IPS DF 6.9 (cell line): ENCODE data around the gene PRKAR1B.

Experiments
- DNase-seq: peaks from one replicate; pipeline ENCODE4 v3.0.0-alpha.2; 2013; ENCODE audit warnings: low read depth, low spot score
- H3K27ac ChIP-seq: one replicate; pipeline ENCODE4 v1.5.1; 2013; ENCODE audit warnings: low read length, control low read depth
- H3K27me3 ChIP-seq: 2 replicates; pipeline ENCODE4 v1.6.1; 2013; ENCODE audit warnings: mild to moderate bottlenecking, low read length; ENCODE audit not compliant: control insufficient read depth, insufficient read depth
- H3K36me3 ChIP-seq: 2 replicates; pipeline ENCODE4 v1.6.1; 2013; ENCODE audit warnings: low read length; ENCODE audit not compliant: control insufficient read depth, insufficient read depth
- H3K4me1 ChIP-seq: 2 replicates; pipeline ENCODE4 v1.6.1; 2013; ENCODE audit warnings: low read length; ENCODE audit not compliant: control insufficient read depth, insufficient read depth
- H3K4me3 ChIP-seq: 2 replicates; pipeline ENCODE4 v1.5.1; 2013; ENCODE audit warnings: mild to moderate bottlenecking, low read length
- H3K9me3 ChIP-seq: 2 replicates; pipeline ENCODE4 v1.6.1; 2013; ENCODE audit warnings: low read length, inconsistent platforms; ENCODE audit not compliant: control insufficient read depth, insufficient read depth
- WGBS: extraction: QIAGEN DNeasy Blood & Tissue Kit; methylation state at CpG from one replicate; pipeline ENCODE4 v1.1.7; 2013; ENCODE audit warnings: mixed read lengths, missing lambda C conversion rate; ENCODE audit not compliant: insufficient read length, insufficient coverage; 5-methylcytosine and 5-hydroxymethylcytosine counted together

Gene PRKAR1B

GRCh38 chr7:569996-570800 is 156.9 kb downstream of the PRKAR1B start:
- Histone ChIP-seq H3K27ac (no peak overlapping the region), H3K4me3 (no peak overlapping the region), H3K36me3 (no peaks in the 10 kb centered on the region), H3K4me1 (peaks cover 1% of the 10 kb centered on the region; the same call in 1 of the 2 replicates), H3K27me3 (no peaks in the 10 kb centered on the region), H3K9me3 (no peaks in the 10 kb centered on the region)
- no peak for DNase-seq
- no CpG with 5 or more reads among the region's 40 CpGs for WGBS

- Histone ChIP-seq H3K9me3 (no peaks in the 10 kb centered on the region), H3K4me1 (peaks cover 1% of the 10 kb centered on the region; the same call in 1 of the 2 replicates), H3K36me3 (no peaks in the 10 kb centered on the region), H3K4me3 (no peak overlapping the region), H3K27ac (no peak overlapping the region), H3K27me3 (no peaks in the 10 kb centered on the region)
- no CpG with 5 or more reads among the region's 30 CpGs for WGBS
- DNase-seq = no peak
Observed at GRCh38 chr7:569071-569855, 157.8 kb downstream of the PRKAR1B start.

GRCh38 chr7:568031-568951 is 158.8 kb downstream of the PRKAR1B start:
- no peak overlapping the region for H3K4me3 ChIP-seq
- H3K4me1 ChIP-seq = peaks cover 1% of the 10 kb centered on the region; the same call in 1 of the 2 replicates
- no CpG with 5 or more reads among the region's 33 CpGs for WGBS
- H3K27ac ChIP-seq = no peak overlapping the region
- H3K27me3 ChIP-seq = no peaks in the 10 kb centered on the region
- DNase-seq = no peak
- no peaks in the 10 kb centered on the region for H3K9me3 ChIP-seq
- H3K36me3 ChIP-seq = no peaks in the 10 kb centered on the region

- Histone ChIP-seq H3K9me3 (no peaks in the 10 kb centered on the region), H3K4me1 (no peaks in the 10 kb centered on the region; the same call in 1 of the 2 replicates), H3K4me3 (no peak overlapping the region), H3K36me3 (no peaks in the 10 kb centered on the region), H3K27me3 (no peaks in the 10 kb centered on the region), H3K27ac (no peak overlapping the region)
- DNase-seq = no peak
- WGBS = 43% methylated on average over 1 of the region's 3 CpGs
Observed at GRCh38 chr7:567305-567883, 159.7 kb downstream of the PRKAR1B start.

GRCh38 chr7:566100-566499 is 161.0 kb downstream of the PRKAR1B start:
- Histone ChIP-seq H3K27me3 (no peaks in the 10 kb centered on the region), H3K4me1 (no peaks in the 10 kb centered on the region; the same call in 1 of the 2 replicates), H3K36me3 (no peaks in the 10 kb centered on the region), H3K9me3 (no peaks in the 10 kb centered on the region), H3K4me3 (no peak overlapping the region), H3K27ac (no peak overlapping the region)
- no peak for DNase-seq
- no CpG with 5 or more reads among the region's 1 CpG for WGBS

GRCh38 chr7:564176-564865 is 162.8 kb downstream of the PRKAR1B start:
- no peaks in the 10 kb centered on the region for H3K27me3 ChIP-seq
- no CpG with 5 or more reads among the region's 26 CpGs for WGBS
- no peak overlapping the region for H3K4me3 ChIP-seq
- H3K27ac ChIP-seq = no peak overlapping the region
- no peaks in the 10 kb centered on the region; the same call in 1 of the 2 replicates for H3K4me1 ChIP-seq
- no peaks in the 10 kb centered on the region for H3K36me3 ChIP-seq
- H3K9me3 ChIP-seq = no peaks in the 10 kb centered on the region
- no peak for DNase-seq

GRCh38 chr7:563629-564170 is 163.4 kb downstream of the PRKAR1B start:
- no peaks in the 10 kb centered on the region for H3K36me3 ChIP-seq
- H3K4me1 ChIP-seq = no peaks in the 10 kb centered on the region; the same call in 1 of the 2 replicates
- H3K9me3 ChIP-seq = no peaks in the 10 kb centered on the region
- H3K27me3 ChIP-seq = no peaks in the 10 kb centered on the region
- H3K4me3 ChIP-seq = no peak overlapping the region
- no CpG with 5 or more reads among the region's 11 CpGs for WGBS
- H3K27ac ChIP-seq = no peak overlapping the region
- DNase-seq = no peak

GRCh38 chr7:562789-563628 is 164.1 kb downstream of the PRKAR1B start:
- H3K4me1 ChIP-seq = no peaks in the 10 kb centered on the region; the same call in 1 of the 2 replicates
- WGBS = no CpG with 5 or more reads among the region's 17 CpGs
- no peaks in the 10 kb centered on the region for H3K9me3 ChIP-seq
- H3K27me3 ChIP-seq = no peaks in the 10 kb centered on the region
- H3K4me3 ChIP-seq = no peak overlapping the region
- no peak for DNase-seq
- no peak overlapping the region for H3K27ac ChIP-seq
- no peaks in the 10 kb centered on the region for H3K36me3 ChIP-seq

GRCh38 chr7:562374-562675 is 164.8 kb downstream of the PRKAR1B start:
- H3K27ac ChIP-seq = no peak overlapping the region
- no peak overlapping the region for H3K4me3 ChIP-seq
- WGBS = no CpG with 5 or more reads among the region's 7 CpGs
- H3K36me3 ChIP-seq = no peaks in the 10 kb centered on the region
- no peak for DNase-seq
- H3K4me1 ChIP-seq = no peaks in the 10 kb centered on the region; the same call in 1 of the 2 replicates
- H3K27me3 ChIP-seq = no peaks in the 10 kb centered on the region
- no peaks in the 10 kb centered on the region for H3K9me3 ChIP-seq
